Erythroblast (primary cell): ENCODE data around the gene DHRS4.

Experiments used
- GATA1 ChIP-seq: IDR thresholded peaks from 2 replicates; pipeline ENCODE4 v1.6.1; 2011; ENCODE audit warnings: low read depth, mild to moderate bottlenecking, control low read depth, low read length, moderate library complexity
- POLR2A ChIP-seq: IDR thresholded peaks from 2 replicates; pipeline ENCODE4 v1.6.1; 2011; ENCODE audit warnings: mild to moderate bottlenecking, low read length

GRCh38 chr14:23929822-23930294 is 23.7 kb upstream of the DHRS4 start:
- TF ChIP-seq POLR2A (no peak), GATA1 (no peak)
